HG03558 (cell line): Measurements from ENCODE around the gene KCNQ5.

Source experiments
- ATAC-seq: cut with Tn5 transposase; IDR thresholded peaks from one replicate; pipeline ENCODE4 v1.9.1; 2021; ENCODE audit warnings: moderate number of reproducible peaks; ENCODE audit not compliant: unreplicated experiment; ENCODE audit errors: extremely low read depth

KCNQ5 gene

DNA sequence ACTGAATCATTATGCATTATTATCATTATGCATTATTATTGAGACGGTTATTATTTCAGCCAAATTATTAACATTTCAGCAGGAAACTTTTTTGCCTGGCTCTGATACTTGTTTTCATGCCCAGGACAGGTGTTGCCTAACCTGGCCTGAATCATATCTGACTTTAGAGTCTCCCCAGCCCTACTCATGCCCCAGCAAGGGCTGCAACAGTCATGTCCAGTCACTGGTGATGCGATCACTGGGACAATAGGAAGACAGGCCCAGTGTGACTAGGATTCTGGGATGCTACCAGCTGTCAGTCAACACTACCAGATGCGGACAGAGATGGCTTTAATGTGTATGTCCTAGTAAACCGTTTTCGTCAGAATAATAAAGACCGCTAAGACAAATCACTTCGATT, 318.4 kb downstream of the KCNQ5 start:
- ATAC-seq: no peak

DNA sequence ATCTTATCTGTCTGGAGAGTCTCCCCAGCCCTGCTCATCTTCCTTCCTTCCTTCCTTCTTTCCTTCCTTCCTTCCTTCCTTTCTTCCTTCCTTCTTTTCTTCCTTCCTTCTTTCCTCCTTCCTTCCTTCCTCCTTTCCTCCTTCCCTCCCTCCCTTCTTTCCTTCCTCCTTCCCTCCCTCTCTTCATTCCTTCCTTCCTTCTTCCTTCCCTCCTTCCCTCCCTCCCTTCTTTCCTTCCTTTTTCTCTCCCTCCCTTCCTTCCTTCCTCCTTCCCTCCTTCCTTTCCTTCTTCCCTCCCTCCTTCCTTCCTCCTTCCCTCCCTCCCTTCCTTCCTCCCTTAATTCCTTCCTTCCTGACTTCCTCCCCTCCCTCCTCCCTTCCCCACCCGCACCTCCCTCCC, 319.4 kb downstream of the KCNQ5 start:
- no peak for ATAC-seq

DNA sequence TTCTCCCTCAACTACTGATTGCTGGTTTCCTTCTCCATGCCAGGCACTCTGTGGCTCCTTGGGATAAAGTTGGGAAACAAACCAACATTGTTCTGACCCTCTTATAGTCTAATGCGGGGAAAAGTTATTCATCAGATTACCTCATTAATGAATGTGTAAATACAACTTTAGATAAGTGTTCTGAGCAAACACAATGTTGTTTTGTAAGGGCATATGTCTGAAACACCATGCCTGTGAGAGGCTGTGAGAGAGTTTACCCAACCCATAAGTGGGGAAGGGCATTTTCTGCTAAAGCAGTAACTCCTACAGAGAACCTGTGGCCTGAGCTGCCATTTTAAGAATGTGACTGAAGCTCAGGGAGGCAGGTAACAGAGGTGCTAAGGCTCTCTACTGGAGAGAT, 319.9 kb downstream of the KCNQ5 start:
- no peak for ATAC-seq

DNA sequence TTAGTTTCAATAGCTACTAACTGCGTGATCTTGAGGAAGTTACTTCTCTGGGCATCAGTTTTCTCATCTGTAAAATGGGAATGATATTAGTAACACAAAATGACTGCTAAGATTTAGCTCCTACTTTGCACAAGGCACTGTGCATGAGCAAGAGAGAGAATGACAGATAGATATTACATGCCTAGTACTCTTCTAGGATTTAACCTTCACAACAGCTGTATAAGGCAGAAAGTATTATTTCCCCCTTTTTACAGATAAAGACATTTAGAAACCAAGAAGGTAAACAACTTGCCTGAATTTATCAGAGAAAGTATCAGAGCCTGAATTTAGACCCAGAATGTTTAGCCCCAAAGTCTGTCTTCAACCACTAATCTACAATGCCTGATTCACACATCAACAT, 321.8 kb downstream of the KCNQ5 start:
- no peak for ATAC-seq

- ATAC-seq: no peak
Measured at GRCh38 chr6:72944660-72945059, 322.8 kb downstream of the KCNQ5 start.

DNA sequence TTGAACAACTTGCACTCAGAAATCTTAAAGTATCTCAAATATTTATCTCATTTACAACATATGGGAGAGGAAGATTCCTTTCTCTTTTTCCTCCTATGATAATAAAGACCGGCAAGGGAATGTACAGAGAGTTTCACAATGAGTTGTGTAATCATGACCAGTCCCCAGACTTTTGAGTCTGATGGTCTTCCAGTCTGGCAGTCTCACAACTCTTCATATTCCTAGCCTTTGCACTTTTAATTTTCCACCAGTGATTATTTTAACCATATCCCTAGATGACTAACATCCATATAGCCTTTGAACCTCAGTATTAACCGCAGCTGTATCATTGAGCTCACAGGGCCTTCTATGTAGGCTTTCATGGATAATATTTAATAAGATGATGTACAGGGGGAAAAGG, 324.9 kb downstream of the KCNQ5 start:
- no peak for ATAC-seq

GRCh38 chr6:72947534-72947933, 325.7 kb downstream of the KCNQ5 start:
- no peak for ATAC-seq

DNA sequence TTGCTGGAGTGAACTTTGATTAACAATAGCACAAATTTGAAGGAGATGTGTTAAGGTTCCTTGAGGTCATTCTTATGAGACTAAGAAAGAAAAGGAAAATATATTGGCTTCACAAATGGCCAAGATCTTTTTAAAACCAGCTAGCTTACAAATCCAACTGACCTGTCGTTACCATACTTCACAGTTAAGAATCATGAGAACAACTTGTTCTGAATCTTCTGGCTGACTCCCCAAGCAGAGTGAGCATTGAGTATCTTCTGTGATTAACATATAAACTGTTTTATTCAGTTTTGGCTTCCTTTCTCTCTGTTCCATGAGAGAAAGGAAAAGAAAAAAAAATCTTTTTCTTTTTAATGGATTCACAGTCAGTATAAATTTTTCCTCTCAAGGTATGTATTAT, 326.3 kb downstream of the KCNQ5 start:
- ATAC-seq: no peak

- ATAC-seq: no peak
Measured at GRCh38 chr6:72950114-72950860, 328.4 kb downstream of the KCNQ5 start.

DNA sequence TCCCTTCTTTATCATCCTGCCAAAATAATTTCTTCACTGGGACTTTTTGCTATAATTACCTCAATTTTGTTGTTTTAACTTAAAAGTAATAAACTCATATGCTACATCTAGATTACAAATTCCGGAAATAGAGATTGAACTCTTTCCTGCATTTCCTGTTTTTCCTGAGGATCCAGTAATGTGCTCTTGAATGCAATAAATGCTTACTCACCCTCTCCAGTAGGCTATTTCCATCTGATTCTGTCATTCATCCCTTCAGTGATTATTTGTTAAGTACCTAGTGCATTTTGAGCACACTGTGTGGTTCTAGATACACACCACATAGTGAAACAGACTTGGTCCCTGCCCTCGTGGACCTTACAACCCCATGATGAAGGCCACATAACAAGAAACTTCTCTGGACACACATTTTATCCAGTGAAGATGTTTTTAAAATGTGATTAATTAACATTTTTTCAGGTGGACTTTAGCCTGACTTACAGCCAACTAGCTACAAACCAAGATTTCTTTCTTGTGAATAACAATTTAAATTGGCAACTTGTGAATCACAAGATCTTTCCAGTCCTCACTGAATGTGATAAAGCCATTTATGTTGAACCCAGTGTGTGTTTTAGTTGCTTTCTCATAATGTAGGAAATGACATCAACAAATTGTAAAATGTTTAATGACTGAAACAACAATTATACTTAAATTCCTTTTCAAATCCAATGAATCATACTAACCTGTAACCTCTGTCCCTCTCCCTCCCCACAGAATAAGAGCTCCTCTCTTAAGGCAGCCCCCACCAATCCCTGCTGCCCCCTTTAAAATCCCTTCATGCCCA, 331.2 kb downstream of the KCNQ5 start:
- ATAC-seq: no peak

- no peak for ATAC-seq
Measured at GRCh38 chr6:72953971-72954381, 332.1 kb downstream of the KCNQ5 start.

DNA sequence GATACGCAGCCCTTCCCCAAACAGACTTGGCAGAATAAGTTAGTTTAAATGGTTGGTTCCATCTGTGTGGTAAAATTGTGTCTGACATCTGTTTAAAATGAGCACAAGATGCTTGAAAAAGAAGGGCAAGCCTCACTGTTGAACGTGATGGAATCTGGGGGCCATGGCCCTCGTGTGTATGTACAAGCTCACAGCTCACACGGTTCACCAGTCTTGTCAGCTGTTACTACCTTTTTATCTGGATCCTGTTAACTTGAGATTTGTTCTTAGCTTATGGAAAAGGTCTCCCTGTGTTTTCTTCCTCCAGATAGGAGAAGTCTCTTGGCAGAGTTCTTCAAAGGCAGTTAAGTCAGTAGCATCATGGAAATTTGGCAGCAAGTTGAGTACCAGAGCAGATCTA, 332.9 kb downstream of the KCNQ5 start:
- ATAC-seq: no peak

GRCh38 chr6:72955666-72956065, 333.8 kb downstream of the KCNQ5 start:
- ATAC-seq: no peak

DNA sequence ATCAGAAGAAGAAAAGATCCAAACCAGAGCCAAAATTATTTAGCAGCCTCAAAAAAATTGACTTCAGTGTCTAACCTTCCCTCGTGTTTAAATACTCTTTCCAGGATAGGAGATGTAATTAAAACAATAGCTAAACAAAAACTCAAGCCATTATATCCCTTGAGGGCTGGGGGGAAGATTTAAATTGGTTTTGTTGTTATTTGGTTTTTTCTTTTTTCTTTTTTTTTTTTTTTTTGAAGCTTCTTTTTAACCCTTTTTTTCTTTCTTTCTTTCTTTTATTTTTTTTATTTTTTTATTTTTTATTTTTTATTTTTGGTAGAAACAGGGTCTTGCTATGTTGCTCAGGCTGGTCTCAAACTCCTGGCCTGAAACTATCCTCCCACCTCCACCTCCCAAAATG, 334.4 kb downstream of the KCNQ5 start:
- no peak for ATAC-seq

- no peak for ATAC-seq
Measured at GRCh38 chr6:72959821-72960220, 338.0 kb downstream of the KCNQ5 start.

DNA sequence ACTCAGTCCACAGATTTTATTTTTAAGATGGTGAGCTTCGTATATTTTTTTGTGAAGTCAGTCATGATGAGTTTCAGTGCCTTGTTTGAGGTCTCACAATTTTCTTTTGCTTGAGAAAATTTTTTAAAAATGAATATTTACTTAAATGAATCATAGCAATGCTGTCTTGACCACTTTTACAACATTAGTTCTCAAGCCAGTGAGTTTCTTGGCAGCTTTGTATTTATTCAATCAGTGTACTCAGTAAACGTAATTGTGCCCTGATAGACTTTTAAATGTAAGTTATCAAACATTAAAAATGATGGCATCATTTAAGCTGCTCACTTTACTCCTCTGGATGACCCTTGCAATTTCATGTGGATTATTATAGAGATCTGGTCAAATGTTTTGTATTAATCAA, 342.1 kb downstream of the KCNQ5 start:
- ATAC-seq: no peak

DNA sequence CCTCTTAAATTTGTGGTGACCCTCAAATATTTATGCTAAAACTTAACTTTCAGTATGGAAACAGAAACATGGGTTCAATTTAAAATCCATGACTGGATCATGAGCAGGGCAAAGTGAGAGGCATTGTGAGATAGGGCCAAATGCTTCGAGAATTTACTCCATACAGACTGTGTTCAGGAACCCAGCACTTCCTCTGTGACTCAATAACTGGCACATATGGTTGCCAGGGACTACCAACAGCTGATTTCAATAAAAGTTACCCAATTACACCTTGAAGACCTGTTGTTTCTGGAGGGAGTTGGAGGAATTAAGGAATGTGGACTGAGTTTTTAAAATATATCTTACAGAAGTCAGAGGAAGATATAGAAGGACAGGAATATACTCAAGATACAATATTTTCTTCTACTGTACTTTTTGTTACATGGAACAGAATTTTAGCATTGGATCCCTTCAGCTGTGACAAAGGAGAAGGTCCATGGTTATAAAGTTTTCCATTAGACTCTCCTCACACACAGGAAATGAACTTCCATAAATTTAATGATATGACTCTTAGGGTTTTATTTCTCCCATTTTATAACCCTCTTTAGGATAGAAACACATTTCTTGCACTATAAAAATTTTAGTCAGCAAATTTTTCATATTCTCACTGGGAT, 344.9 kb downstream of the KCNQ5 start:
- ATAC-seq: no peak

DNA sequence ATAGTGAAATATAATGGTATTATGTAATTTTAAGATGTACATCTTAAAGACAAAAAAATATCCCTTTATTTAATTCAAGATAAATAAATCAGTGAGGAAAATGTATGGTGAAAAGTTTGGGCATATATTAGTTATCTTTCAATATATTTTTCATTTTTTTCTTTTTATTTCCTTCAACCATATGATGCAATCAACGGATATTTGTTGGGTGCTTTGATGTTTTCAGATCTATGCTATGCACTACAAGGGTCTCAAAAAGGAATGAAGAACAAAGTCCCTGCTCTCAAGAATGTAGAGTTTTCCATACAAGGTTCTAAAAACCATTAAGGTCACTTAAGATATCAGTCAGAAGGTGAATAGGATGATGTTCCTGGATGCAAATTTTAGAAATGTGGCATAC, 345.5 kb downstream of the KCNQ5 start:
- no peak for ATAC-seq

DNA sequence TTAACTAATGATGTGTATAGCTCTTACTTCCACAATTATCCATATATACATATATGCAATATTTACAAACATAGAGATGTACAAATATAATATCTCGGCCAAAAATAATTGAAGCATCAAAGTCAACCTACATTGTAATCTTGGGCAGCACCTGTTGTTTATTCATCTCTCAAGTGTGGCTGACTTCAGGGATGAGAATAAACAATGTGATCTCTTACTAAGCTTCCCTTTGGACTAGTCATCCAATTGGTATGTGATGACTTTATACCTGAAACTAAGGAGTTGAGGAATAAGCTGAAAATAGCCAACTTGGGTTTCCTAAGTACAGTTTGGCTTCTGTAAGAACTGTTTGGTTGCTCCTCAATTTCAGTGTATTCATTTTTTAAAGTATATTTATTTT, 346.8 kb downstream of the KCNQ5 start:
- no peak for ATAC-seq

- ATAC-seq: no peak
Measured at GRCh38 chr6:72969666-72970065, 347.8 kb downstream of the KCNQ5 start.

DNA sequence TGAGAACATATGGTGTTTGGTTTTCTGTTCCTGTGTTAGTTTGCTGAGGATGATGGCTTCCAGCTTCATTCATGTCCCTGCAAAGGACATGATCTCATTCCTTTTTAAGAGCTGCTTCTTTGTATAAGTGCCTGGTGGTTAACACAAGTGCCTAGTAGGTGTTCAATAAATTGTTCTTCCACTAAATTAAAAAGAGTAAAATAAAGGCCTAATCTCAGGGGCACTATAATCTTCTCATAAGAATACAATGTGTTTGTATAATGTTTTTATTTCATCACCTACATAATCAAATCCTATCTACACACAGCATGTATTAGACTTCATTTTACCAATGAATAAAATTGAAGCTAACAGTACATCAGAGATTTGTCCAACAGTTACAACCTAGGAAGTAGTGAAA, 350.7 kb downstream of the KCNQ5 start:
- no peak for ATAC-seq
